B cell (primary cell): ENCODE results near the gene ATG2A. TPM values are rescaled to one million over a fixed set of nuclear protein-coding genes. Genes with fewer than 3 reads are reported as not detected.

ENCODE experiments used
- ATAC-seq: fragments of 200-7000 bp; cut with Tn5 transposase; one replicate; pipeline ENCODE4 v1.10.0; 2021; ENCODE audit warnings: low read depth, mild to moderate bottlenecking, moderate number of reproducible peaks, moderate library complexity
- CTCF ChIA-PET: fragments of 350-600 bp; sonication (Branson Sonifier 250); formaldehyde crosslinking; loops from one replicate; lab custom pipeline; 2021; ENCODE audit warnings: antibody characterized with exemption, inconsistent platforms; lab: Charles Lee
- POLR2A ChIA-PET: fragments of 350-600 bp; sonication (Branson Sonifier 250); formaldehyde crosslinking; loops from one replicate; lab custom pipeline; 2021; ENCODE audit warnings: antibody characterized with exemption; lab: Charles Lee
- DNase-seq: peaks from one replicate; pipeline ENCODE4 v3.0.0; 2013
- H2AFZ ChIP-seq: 2 replicates; pipeline ENCODE4 v1.6.1; 2012; ENCODE audit warnings: mild to moderate bottlenecking, low read depth, low read length; ENCODE audit not compliant: insufficient read depth, poor library complexity, severe bottlenecking
- H3K27ac ChIP-seq, 2 donors: 1 replicate in 1 of 2; 2 replicates in 1 of 2; pipeline ENCODE4 v1.5.1; 2012 to 2013; ENCODE audit warnings: low read length in 2 of 2, mild to moderate bottlenecking in 2 of 2, moderate library complexity in 1 of 2
- H3K27me3 ChIP-seq, 4 experiments: fragments of 200-600 bp in 1 of 4; sonication (generic) in 1 of 4; replicated peaks in 1 of 4; 1 replicate in 2 of 4; 2 replicates in 2 of 4; pipeline versions ENCODE4 v1.6.1 to v1.7.0; 2013 to 2016; ENCODE audit warnings: low read length in 3 of 4, mild to moderate bottlenecking in 2 of 4, mixed read lengths in 1 of 4, moderate library complexity in 1 of 4; ENCODE audit not compliant: insufficient read depth in 4 of 4, control insufficient read depth in 3 of 4; ENCODE audit errors: control extremely low read depth in 1 of 4
- H3K36me3 ChIP-seq, 2 experiments: replicated peaks in 1 of 2; 1 replicate in 1 of 2; 2 replicates in 1 of 2; pipeline versions ENCODE4 v1.6.1 to v1.7.1; 2013; ENCODE audit warnings: low read length in 1 of 2; ENCODE audit not compliant: insufficient read depth in 2 of 2, control insufficient read depth in 1 of 2; ENCODE audit errors: control extremely low read depth in 1 of 2, extremely low read depth in 1 of 2
- H3K4me1 ChIP-seq, 2 donors: fragments of 200-600 bp in 1 of 2; sonication (generic) in 1 of 2; 1 replicate in 1 of 2; 2 replicates in 1 of 2; pipeline versions ENCODE4 v1.5.1 to v1.6.1; 2013 to 2017; ENCODE audit warnings: low read length in 2 of 2; ENCODE audit not compliant: control insufficient read depth in 2 of 2, insufficient read depth in 2 of 2
- H3K4me2 ChIP-seq: replicated peaks from 2 replicates; pipeline ENCODE3; 2012; ENCODE audit warnings: mild to moderate bottlenecking, low read depth, low read length; ENCODE audit not compliant: poor library complexity, severe bottlenecking
- H3K4me3 ChIP-seq, 5 experiments: fragments of 200-600 bp in 1 of 5; sonication (generic) in 1 of 5; 1 replicate in 3 of 5; 2 replicates in 2 of 5; pipeline versions ENCODE4 v1.5.1 to v1.7.0; 2011 to 2016; ENCODE audit warnings: low read length in 4 of 5, mild to moderate bottlenecking in 4 of 5, low read depth in 2 of 5, control low read depth in 1 of 5, moderate library complexity in 1 of 5; ENCODE audit not compliant: insufficient read depth in 1 of 5; ENCODE audit errors: control extremely low read depth in 1 of 5, extremely low read depth in 1 of 5
- H3K79me2 ChIP-seq: fragments of 200-600 bp; sonication (generic); one replicate; pipeline ENCODE4 v1.6.0; 2016; ENCODE audit warnings: low read length; ENCODE audit not compliant: control insufficient read depth, insufficient read depth
- H3K9ac ChIP-seq: fragments of 200-600 bp; sonication (generic); 2 replicates; pipeline ENCODE4 v1.6.1; 2017; ENCODE audit warnings: mild to moderate bottlenecking, low read length, moderate library complexity
- H3K9me3 ChIP-seq, 3 donors: one replicate each; pipeline versions ENCODE4 v1.6.1 to v1.7.1; 2013; ENCODE audit warnings: low read length in 2 of 3; ENCODE audit not compliant: control insufficient read depth in 2 of 3, insufficient read depth in 1 of 3; ENCODE audit errors: control extremely low read depth in 1 of 3
- H4K20me1 ChIP-seq: 2 replicates; pipeline ENCODE4 v1.6.0; 2012; ENCODE audit warnings: mild to moderate bottlenecking, low read length; ENCODE audit not compliant: insufficient read depth, control insufficient read depth, poor library complexity, severe bottlenecking
- H3K27ac Mint-ChIP-seq: one replicate; pipeline ENCODE4 v1.8.0; 2021; ENCODE audit warnings: mixed read lengths
- H3K27me3 Mint-ChIP-seq: one replicate; pipeline ENCODE4 v1.8.0; 2021; ENCODE audit warnings: mixed read lengths
- H3K4me1 Mint-ChIP-seq: one replicate; pipeline ENCODE4 v1.8.0; 2021; ENCODE audit warnings: mixed read lengths
- H3K4me3 Mint-ChIP-seq: one replicate; pipeline ENCODE4 v1.8.0; 2021; ENCODE audit warnings: mixed read lengths
- H3K9me3 Mint-ChIP-seq: one replicate; pipeline ENCODE4 v1.8.0; 2022; ENCODE audit warnings: mixed read lengths; ENCODE audit not compliant: insufficient read depth
- EZH2 ChIP-seq: IDR thresholded peaks from 2 replicates; pipeline ENCODE4 v1.6.1; 2012; ENCODE audit warnings: borderline replicate concordance, low read depth, mild to moderate bottlenecking, moderate library complexity, low read length; ENCODE audit not compliant: insufficient read depth, poor library complexity, severe bottlenecking
- WGBS: methylation state at CpG from one replicate; pipeline ENCODE4 v1.1.5; 2013; ENCODE audit warnings: missing lambda C conversion rate; ENCODE audit not compliant: insufficient coverage; 5-methylcytosine and 5-hydroxymethylcytosine counted together
- intact Hi-C: fragments of 100-400 bp; cut with micrococcal nuclease; formaldehyde crosslinking; loops from one replicate; pipeline ENCODE4 v1.10.0; 2022
- polyA plus RNA-seq: library from polyadenylated mRNA; depleted of rRNA; stranded (reverse); fragments of >200 nt; gene quantifications from 2 replicates; pipeline ENCODE4 v1.2.3, GENCODE V29; 2012
- total RNA-seq, 2 donors: library from RNA; stranded (reverse); fragments of 120-200 nt in 1 of 2; gene quantifications; 1 replicate in 1 of 2; 2 replicates in 1 of 2; pipeline versions ENCODE4 v1.2.3 to v1.2.4, GENCODE V29; 2013 to 2022
- TF ChIP-seq, protein P1 (sequence below): fragments of 200-600 bp; IDR thresholded peaks from one replicate; pipeline ENCODE4 v1.8.0; 2022; ENCODE audit warnings: antibody characterized with exemption, mild to moderate bottlenecking

ATG2A gene
- total and polyA plus RNA-seq, 2 donors (not counting 1 experiment from before 2014, with no cell fraction given), result 24.3 to 38.6 TPM

DNA sequence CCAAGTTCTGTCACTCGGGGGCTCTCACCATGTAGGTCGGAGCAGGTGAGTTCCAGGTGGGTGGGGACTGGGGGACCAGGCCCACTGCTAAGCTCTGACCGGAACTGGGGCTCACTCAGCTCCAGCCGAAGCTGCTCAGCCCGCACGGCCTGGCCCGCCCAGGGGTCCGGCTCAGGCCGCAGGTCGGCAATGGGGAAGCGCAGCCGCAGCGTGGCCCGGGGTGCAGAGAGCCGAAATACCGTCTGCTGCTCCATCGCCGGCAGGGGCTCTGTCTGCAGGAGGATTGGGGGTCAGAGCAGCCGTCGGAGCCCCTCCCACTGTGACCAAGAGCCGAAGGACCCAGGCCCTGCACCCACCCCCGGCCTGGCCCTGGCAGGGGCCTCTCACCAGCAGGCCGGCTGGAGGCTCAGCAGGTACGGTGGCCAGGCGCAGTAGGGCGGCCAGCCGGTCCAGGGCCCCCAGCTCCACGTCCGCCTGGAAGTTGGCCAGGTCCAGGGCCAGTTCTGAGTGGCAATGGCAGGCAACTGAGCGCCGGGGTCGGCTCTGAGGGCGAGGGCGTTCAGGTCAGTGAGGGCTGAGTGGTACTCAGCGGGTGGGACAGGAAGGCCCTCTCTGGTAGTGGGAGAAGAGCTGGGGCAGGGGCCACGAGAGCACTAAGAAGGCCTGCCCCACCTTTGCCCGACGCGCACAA is 7.2 kb downstream of the ATG2A start:
- Histone ChIP-seq H3K27ac (no peak overlapping the region), H3K4me1 (no peaks in the 10 kb centered on the region), H3K9me3 (no peaks in the 10 kb centered on the region), H3K4me3 (no peak overlapping the region), H3K4me2 (no peak overlapping the region), H2AFZ (no peak overlapping the region), H3K79me2 (no peaks in the 10 kb centered on the region), H3K36me3 (peaks cover 0 to 80% of the 10 kb centered on the region in 2 experiments), H3K9ac (no peak overlapping the region), H4K20me1 (no peaks in the 10 kb centered on the region), H3K27me3 (no peaks in the 10 kb centered on the region)
- POLR2A ChIA-PET, result interaction anchor here (0.6 kb wide), 1 partner anchor 18 kb away, joined by 4 read pairs; no protein-coding TSS in a partner anchor
- ATAC-seq (no peak), DNase-seq (no peak)
- intact Hi-C loops, result loop anchor here (10.0 kb wide), 1 partner anchor 205 kb away; the partner anchor contains the start of genes TM7SF2 and ZNHIT2
- TF ChIP-seq, protein P1, sequence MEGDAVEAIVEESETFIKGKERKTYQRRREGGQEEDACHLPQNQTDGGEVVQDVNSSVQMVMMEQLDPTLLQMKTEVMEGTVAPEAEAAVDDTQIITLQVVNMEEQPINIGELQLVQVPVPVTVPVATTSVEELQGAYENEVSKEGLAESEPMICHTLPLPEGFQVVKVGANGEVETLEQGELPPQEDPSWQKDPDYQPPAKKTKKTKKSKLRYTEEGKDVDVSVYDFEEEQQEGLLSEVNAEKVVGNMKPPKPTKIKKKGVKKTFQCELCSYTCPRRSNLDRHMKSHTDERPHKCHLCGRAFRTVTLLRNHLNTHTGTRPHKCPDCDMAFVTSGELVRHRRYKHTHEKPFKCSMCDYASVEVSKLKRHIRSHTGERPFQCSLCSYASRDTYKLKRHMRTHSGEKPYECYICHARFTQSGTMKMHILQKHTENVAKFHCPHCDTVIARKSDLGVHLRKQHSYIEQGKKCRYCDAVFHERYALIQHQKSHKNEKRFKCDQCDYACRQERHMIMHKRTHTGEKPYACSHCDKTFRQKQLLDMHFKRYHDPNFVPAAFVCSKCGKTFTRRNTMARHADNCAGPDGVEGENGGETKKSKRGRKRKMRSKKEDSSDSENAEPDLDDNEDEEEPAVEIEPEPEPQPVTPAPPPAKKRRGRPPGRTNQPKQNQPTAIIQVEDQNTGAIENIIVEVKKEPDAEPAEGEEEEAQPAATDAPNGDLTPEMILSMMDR, result no peak
- TF ChIP-seq EZH2, result no peak
- Mint-ChIP-seq H3K4me3 (no peak overlapping the region), H3K27ac (no peak overlapping the region), H3K4me1 (peaks cover 4% of the 10 kb centered on the region), H3K27me3 (no peaks in the 10 kb centered on the region), H3K9me3 (no peaks in the 10 kb centered on the region)
- CTCF ChIA-PET, result interaction anchor here (1.7 kb wide), 1 partner anchor 87 kb away, joined by 4 read pairs; the partner anchor contains the start of gene BATF2
- WGBS, result 95% methylated on average over 39 of the region's 39 CpGs

DNA sequence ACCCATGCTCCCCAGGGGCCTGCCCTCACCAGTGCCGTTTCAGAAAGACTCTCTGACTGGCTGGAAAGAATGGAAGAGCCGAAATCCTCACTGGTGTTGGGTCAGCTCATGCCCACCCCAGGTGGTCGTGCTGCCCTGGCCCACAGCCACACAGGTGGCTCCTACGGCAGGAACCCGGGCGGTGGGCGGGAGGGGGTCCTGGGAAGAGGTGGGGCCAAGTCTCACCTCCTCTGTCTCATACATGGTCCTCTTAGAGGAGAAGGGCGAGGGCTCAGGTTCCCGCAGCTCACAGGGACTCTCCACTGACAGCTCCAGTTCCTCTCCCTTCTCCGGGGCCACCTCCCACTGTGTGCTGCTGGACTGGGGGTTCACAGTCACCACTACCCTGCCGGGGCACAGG is 8.2 kb downstream of the ATG2A start:
- H3K36me3 ChIP-seq, result peaks cover 0 to 74% of the 10 kb centered on the region in 2 experiments
- 99% methylated on average over 10 of the region's 11 CpGs for WGBS
- CTCF ChIA-PET, result no interaction called here

More for the DNA sequence above, 8.2 kb downstream of the ATG2A start:
- H2AFZ ChIP-seq, result no peak overlapping the region
- no peaks in the 10 kb centered on the region for H3K79me2 ChIP-seq
- no peak for DNase-seq
- Mint-ChIP-seq H3K4me1 (no peaks in the 10 kb centered on the region), H3K27ac (no peak overlapping the region), H3K9me3 (no peaks in the 10 kb centered on the region), H3K4me3 (no peak overlapping the region), H3K27me3 (no peaks in the 10 kb centered on the region)
- no peaks in the 10 kb centered on the region for H3K4me1 ChIP-seq
- no peaks in the 10 kb centered on the region for H4K20me1 ChIP-seq
- no peak overlapping the region for H3K4me2 ChIP-seq
- intact Hi-C loops, result no loop called here
- no peak overlapping the region for H3K27ac ChIP-seq
- H3K4me3 ChIP-seq, result no peak overlapping the region
- H3K9me3 ChIP-seq, result no peaks in the 10 kb centered on the region
- H3K9ac ChIP-seq, result no peak overlapping the region
- POLR2A ChIA-PET, result no interaction called here
- TF ChIP-seq EZH2, result no peak
- TF ChIP-seq, protein P1, result no peak
- ATAC-seq, result no peak
- H3K27me3 ChIP-seq, result no peaks in the 10 kb centered on the region
